Measurements from ENCODE around the gene FMNL2.

The FMNL2 gene

DNA sequence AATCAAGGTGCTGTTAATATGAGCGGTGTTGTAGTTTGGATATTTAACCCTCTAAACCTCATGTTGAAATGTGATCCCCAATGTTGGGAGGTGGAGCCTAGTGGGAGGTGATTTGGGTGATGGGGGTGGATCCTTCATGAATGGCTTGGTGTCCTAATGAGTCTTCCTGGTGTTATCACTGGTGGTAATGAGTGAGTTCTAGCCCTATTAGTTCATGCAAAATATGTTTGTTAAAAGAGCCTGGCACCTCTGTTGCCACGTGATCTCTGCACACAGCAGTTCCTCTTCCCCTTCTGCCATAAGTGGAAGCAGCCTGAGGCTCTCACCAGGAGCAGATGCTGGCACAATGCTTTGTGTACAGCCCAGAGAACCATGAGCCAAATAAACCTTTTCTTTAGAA lies 158.4 kb downstream of the FMNL2 start:
- no peak for DNase-seq (ENCODE audit: low read depth in 3 of 3)

DNA sequence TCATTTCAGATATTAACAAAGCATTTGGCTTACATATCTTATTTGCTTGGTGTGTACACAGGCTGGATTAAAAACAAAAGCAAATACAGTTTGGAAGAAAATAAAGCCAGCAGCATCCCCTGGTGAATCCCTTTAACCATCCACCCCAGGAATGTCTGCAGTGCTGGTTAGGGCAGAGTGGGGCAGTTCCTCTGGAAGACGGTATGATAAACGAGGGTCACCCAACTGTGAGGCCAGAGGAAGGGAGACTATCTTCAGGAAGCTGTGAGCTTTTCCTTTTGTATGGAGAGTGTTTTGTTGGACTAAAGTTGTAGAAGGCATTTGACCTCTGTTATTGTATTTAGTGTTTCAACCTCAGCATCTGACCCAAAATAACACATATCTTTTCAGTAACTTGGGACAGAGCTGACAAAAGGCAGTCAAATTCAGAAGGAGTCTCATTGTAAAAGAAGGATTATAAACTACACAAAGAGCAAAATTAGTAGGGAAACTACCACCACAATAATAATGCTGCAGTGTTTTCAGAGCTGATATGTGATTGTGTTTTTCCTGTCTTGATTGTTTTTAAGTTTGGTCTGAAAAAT lies 159.1 kb downstream of the FMNL2 start:
- DNase-seq (ENCODE audit: low read depth in 3 of 3), result no peak

DNA sequence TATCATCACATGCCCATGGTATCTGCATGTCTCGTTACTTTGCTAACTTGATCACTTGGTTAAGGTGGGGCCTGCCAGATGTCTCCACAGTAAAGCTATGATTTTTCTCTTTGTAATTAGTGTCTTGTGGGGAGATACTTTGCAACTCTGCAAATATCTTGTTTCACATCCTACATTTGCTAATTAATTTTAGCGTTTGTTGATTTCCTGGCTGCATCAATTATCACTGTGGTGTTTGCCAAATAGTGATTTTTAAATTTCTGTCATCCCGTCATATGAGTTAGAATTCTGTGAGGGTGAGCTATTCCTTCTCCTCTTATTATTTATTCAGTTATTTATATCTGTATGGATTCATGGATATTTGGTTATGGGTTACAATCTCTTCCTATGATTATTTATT lies 161.4 kb downstream of the FMNL2 start:
- DNase-seq (ENCODE audit: low read depth in 3 of 3), result no peak

DNA sequence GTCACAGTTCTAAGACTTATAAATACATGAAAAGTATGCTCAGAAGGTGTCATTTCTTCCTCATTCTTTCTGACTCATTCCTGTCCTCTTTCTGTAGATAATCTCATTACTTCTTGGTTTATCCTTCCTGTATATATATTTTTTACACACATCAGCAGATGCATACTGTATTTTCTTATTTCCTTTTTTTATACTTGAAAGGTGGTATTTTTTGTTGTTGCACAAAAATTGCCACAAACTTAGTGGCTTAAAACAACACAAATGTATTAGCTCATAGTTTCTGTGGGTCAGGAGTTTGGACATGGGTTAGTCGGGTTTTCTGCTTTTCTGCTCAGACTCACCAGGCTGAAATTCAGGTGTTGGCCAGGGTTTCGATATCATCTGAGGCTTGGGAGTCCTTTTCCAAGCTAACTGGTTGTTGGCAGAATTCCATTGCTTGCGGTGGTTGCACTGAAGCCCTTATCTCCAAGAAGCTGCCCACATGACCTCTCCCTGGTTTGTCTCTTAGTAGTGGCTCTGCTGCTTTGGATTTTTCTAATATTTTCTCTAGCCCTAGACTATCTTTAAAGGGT lies 162.6 kb downstream of the FMNL2 start:
- DNase-seq (ENCODE audit: low read depth in 3 of 3), result no peak

DNA sequence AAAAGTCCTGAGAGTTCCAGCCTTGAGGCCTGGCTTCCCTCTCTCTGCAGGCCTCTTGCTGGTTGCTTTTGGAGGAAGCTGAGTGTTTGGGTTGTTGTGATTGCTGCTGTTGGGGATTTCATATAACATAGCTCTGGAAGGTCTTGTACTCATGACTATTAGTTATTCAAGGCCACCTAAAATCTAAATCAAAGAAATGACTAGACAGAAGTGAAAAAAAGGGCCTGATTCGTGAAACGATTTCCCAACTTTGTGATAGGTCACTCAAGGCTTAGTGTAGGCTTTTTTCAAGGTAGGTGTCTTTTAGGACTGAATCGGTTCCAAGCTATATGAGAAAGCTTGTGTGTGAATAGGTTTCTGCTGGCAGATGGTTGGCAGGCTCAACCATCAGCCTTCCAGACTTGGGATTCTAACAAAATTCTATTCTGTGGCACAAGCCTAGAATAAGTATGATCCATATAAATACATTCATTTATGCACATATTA lies 164.4 kb downstream of the FMNL2 start:
- DNase-seq (ENCODE audit: low read depth in 3 of 3), result no peak

DNA sequence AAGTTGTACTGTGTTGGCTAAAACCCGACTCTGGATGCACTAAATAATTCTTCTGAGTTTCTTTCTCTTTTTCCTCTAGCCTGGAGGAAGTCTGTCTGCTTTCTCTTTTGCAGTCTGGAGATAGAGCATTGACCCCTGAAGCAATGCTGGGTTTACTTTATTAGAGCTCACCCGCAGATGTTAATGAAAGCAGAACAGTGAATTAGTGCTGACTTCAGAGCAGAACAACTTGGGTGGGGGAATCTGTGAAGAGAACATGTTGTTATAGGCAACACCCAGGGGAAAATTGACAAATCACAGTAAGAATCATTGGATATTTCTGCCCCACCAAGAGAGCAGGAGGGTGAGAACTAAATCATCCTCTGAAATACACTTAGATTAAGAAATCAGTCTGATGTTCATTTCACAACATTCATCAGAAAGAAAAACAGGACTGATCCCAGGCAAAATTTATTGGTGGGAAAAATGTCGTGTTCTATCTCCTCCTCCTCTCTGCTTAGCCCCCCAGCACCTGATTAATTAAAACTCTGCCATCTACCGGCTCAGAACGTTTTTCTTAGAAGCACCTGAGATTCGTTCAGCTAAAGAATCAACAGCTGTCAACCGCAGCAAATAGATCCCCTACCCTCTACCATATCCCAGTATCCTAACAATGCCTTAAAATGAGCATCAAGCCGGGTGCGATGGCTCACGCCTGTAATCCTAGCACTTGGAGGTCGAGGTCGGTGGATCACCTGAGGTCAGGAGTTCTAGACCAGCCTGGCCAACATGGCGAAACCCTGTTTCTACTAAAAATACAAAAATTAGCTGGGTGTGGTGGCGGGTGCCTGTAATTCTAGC lies 165.1 kb downstream of the FMNL2 start:
- no peak for DNase-seq (ENCODE audit: low read depth in 3 of 3)

DNA sequence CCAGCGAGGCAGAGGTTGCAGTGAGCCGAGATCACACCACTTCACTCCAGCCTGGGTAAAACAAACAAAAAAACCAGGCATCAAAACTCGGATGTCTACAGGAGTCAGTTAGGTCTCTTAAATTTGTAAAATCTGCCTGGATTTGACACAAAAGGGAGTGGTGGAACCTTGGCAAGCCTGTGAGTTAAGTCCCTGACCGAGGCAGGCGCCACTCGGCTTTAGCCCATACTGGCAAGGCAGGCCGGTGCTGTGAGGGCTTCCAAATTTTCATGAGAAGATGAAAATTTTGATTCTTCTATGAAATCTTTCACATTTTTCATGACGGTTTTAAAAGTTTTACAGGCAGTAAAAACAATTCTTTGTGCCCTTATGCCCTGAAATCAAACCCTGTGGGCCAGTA lies 165.8 kb downstream of the FMNL2 start:
- DNase-seq (ENCODE audit: low read depth in 3 of 3), result no peak

DNA sequence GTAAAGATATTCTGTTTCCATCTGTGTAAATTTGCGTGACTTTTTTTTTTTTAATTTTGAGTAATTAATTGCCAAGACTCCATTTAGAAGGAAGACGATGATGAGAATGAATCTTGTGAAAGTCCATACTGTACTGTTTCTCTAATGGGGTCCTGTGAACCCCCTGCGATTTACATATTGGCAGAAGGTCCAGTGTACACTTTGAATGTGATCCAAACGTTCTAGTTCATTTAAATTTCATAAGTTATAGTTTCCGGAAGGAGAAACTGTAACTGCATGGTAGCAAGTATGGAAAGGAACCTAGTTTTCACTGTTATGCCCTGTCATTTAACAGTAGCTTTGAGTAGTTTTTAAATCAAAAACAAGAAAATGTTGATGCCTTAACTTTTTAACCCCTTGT lies 166.7 kb downstream of the FMNL2 start:
- DNase-seq (ENCODE audit: low read depth in 3 of 3), result no peak

DNA sequence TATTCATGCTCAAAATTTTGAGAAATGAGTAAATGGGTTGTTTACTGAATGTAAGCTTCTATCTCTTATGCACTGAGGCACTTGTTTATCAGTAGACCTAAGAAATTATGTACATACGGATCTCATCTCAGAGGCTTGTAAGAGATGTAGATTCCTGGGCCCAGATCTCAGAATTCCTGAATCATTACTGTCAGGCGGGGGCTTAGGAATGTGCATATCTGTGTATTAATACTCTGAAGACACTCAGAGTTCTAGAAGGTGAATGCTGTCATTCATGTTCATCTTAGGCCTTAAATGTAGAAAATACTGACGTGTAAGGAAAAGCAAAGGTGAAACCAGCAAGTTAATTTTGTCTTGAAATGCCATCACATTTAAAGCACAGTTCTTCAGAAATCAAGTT lies 169.6 kb downstream of the FMNL2 start:
- DNase-seq (ENCODE audit: low read depth in 3 of 3), result no peak

DNA sequence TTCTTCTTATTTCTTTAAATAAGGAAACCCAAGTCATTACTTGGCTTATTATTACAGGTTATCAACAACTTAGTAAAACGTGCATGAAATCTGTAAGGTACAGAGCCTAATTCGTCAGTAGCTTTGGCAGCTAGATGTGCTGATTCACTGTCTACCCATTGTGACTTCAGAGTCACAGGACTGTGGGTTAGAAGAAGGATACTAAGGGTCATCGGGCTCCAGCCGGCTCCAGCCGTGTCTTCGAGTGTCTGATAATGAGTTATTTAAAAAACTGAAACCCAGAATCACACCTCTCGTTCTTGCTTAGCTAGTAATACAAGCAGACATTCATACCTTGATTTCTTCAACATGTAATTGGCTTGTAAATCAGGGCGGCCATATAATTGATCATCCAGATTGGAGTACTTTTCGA lies 170.5 kb downstream of the FMNL2 start:
- DNase-seq (ENCODE audit: low read depth in 3 of 3), result no peak

DNA sequence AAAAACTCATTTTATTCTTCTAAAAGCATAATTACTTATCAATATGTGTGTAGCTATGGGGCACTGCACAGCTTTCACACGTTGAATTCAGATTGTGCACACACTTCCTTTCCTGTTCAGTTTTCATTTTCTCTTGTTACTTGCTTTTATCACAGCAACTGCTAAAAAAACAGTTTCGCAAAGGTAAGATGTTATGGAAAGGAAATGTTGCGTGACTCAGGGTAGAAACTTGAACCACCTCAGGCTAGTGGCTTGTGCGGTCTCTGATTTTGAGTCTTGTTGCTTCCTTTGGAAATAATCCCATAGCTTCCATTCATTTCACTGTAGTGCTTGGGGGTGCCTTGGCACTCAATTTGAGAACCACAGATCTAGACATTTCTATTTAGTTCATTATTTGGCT lies 171.9 kb downstream of the FMNL2 start:
- no peak for DNase-seq (ENCODE audit: low read depth in 3 of 3)

DNA sequence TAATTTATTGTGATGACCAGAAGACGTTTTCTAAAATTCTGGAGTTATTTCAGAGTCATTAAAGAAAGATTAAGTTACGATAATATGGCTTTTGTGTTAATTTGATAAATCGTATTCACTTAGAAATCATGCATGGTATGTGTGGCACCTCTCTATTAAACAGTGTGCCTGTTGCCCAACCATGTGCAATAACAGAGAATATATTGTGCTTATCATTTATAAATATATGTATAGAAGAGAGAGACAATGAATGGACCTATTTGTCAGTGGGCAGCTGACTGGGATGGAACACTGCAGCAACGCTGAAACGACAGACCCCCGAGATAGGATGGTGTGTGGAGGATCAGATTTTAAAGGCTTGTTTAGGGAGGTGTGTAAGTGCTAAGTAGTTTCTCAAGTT lies 172.9 kb downstream of the FMNL2 start:
- no peak for DNase-seq (ENCODE audit: low read depth in 3 of 3)

DNA sequence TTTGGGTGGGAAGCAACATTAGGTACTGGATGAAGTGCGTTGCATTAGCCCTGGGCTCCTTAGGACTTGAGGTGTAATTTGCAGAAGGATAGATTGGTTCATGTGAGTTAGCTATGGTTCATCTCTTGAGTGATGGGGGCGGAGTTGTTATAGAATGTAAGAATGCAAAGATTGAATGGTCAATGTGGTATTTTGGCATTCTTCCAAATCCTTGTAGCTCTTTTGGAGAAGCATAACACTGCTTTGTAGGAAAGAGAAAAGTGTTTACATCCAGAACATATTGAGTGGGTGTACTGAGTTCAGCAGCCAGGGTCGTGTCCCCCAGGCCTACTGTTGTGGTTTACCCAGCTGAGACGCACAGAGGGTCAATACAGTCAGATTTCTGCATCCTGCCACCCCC lies 173.5 kb downstream of the FMNL2 start:
- DNase-seq (ENCODE audit: low read depth in 3 of 3), result no peak

DNA sequence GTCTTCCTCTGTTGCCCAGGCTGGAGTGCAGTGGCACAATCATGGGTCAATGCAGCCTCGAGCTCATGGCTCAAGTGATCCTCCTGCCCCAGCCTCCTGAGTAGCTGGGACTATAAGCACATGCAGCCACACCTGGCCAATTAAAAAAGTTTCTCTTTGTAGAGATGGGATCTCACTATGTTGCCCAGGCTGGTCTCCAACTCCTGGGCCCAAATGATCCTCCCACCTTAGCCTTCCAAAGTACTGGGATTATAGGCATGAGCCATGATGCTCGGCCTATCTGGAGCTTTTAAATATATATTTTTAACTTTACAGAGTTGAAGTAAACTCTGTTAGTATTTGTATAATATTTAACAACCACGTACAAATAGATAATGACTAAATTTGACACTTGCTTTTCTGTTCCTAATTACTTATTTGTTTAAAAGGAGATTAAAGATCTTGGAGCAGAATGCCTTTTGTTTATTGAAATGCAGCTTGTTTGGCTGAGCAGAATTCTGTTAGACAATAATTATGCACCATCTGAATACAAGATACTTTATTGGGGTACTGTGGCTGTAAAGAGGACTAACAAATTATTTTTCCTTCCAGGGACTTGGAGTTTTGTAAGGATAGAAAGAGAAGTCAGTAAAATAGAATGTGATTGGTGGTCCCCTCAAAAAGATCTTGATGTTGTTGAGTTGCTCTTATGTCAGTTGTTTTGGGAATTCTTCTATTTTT lies 175.0 kb downstream of the FMNL2 start:
- DNase-seq (ENCODE audit: low read depth in 3 of 3), result no peak

DNA sequence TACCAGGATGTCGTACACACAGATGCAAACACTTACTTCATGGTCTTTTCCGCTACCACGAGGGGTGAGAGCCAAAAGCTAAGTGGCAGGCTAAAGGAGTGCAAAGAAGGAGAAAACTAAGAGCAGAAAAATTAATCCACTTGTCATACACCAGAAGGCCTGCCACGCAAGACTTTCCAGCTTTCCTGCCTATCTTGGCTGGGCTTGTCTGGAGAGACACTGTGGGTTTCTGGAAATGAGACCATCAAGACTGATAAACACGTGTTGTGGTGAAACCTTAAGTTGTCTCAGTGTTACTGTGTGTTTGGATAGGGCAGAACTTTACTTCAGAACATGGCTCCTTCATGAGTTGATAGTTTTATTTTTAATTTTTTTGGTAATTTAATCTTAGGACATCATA lies 175.6 kb downstream of the FMNL2 start:
- no peak for DNase-seq (ENCODE audit: low read depth in 3 of 3)

DNA sequence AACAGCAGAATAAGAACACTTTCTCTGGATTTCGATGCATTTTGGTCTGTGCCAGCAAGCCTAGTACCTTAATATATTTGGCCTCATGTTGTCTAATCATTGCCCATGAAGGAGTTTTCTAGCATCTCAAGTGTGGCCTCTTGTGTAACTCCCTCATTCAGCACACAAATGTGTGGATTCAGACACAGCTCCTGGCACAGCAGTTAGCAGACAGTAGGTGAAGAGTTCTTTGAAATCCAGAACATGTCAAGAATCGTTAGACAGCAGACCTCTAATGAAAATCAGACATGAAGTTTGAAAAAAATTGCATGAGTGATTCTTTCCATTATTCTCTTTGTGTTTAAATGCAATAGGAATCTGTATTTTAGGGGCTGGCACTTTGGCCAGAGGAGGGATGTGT lies 177.0 kb downstream of the FMNL2 start:
- no peak for DNase-seq (ENCODE audit: low read depth in 3 of 3)

DNA sequence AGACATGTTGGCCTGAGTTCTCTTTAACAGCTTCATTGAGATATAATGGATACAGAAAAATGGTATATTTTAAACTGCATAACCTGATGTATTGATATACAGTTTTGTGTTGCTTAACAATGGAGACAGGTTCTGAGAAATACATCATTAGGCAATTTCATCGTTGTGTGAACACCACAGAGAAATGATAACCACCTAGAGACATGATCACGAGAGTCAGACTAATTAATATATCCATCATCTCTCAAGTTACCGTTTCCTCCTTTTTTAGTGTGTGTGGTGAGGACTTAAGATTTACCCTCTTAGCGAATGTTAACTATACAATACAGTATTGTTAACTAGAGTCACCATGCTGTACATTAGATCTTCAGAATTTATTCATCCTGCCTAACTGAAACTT lies 178.1 kb downstream of the FMNL2 start:
- DNase-seq (ENCODE audit: low read depth in 3 of 3), result no peak

DNA sequence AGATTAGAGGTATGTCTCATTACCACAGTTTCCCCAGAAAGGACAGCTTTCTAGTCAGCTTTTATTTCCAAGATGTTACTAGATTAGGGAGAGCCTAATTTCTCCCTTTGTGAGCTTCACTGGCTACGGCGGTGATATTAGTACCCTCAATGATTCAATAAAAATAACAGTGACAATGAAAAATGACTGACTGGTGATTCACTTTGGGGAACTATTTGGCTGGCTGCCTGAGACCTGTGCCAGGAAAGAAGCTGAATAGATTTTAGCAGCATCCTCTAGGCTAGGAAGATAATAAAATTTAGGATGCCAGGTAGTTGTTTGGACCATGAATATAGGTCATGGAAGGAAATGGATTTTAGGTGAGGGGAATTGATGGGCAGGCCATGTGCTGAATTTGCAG lies 178.7 kb downstream of the FMNL2 start:
- no peak for DNase-seq (ENCODE audit: low read depth in 3 of 3)

DNA sequence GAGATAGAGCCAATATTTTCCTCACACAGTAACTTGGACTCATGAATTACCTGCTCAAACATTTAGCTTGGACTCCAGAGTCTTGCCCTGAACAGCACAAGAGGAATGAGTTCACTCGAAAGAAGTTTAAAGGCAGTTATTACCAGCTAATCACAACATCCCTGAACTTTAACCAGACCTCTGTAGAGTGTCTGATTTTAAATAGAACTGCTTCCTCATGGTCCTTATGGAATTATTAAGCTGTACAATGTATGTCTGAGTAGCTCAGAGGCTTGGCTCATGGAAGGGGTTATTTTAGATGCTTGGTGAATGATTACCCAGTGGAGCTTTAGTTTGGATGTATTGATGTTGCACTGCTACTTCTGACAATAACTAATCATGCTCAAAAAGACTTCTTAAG lies 183.1 kb downstream of the FMNL2 start:
- no peak for DNase-seq (ENCODE audit: low read depth in 3 of 3)

DNA sequence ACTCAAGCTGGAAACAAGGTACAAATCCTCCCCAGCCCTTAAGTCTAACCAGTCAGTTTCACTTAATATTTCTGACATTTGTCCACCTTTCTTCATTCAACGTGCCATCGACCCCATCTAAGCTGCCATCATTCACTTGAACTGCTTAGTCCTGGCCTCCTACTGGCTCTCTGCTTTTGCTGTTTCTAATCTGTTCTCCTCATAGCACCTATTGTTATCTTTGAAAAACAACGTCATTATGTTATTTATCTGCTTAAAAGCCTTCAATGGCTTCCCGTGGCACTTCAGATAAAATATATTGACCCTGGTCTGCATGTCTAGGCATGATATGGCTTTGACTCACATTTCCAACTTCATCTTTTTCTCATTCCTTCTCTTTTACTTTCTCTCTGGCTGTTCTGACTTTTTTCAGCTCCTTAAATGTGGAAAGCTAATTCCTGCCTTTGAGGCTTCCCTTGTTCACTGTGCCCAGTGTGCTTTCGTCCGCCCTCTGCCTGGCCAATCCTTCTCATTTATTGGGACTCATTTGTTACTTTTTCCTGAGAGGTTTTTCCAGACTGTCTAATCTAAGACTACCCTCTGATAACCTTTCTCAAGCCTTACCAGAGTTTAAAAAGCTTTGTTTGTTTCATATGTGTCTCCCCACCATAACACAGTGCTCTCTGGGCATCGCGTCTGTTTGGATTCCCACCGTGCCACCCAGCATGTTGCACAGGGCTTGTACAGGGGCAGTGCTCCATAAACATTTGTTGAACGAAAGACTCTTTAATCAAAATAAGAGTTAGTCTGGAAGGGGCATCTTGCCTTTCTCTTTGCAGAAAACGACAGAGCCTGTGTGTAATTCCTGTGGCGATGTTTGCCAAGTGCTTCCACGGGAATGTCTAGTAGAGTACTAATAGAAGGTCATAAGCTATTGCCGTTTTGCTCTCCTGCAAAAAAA lies 183.9 kb downstream of the FMNL2 start:
- DNase-seq (ENCODE audit: low read depth in 3 of 3), result no peak

DNA sequence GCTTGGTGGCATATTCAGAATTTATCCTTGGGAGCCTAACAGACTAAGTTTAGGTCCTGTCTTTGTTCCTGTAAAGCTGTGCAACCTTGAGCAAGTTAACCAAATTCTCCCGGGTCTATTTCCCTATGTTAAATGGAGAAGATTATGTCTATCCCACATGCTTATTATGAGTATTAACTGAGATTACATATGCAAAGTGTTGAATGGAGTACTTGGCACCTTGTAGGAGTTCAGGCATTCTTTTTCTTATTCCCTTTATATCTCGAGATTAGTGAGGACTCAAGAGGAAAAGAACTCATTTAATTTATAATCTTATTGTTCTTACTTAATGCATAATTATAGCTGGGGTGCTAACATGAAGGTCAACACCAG lies 184.6 kb downstream of the FMNL2 start:
- DNase-seq (ENCODE audit: low read depth in 3 of 3), result no peak

DNA sequence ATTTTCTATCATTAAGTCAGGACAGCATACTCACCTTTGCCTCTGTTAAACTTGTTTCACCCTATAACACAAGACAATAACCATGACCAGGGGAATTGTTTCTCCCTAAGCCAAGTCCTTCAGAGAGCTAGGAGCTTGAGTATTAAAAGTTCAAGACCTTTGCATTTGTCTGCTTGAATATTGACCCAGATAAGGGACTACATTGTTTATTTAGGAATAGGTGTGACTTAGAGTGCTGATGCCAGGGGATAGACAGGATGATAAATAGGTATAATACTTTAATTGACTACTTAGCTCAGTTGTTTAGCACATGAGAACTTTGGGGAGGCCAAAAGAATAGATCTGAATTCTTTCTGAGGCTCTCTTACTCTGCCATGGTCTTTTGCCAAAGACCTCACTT lies 185.8 kb downstream of the FMNL2 start:
- no peak for DNase-seq (ENCODE audit: low read depth in 3 of 3)

Data from stimulated activated CD4-positive, alpha-beta T cell treated with anti-CD3 and anti-CD28 coated beads, TNF-alpha, amount 100 ng/mL, for 4 hours (primary cell).